Activated T-helper 2 cell treated with anti-CD3 and anti-CD28 coated beads, Interferon-gamma antibody, Interleukin-2, Interleukin-4, amounts not matched to agents 10 μg/mL and 5 μg/mL and 100 μg/mL, durations not matched to agents 14 hours and 24 hours and 36 hours (primary cell): ENCODE results near the gene C1orf50. TPM values are rescaled to one million over a fixed set of nuclear protein-coding genes. Genes with fewer than 3 reads are reported as not detected.

Experiments used
- DNase-seq: peaks from one replicate; pipeline ENCODE4 v3.0.0; 2021; ENCODE audit warnings: low spot score
- H3K27ac Mint-ChIP-seq: one replicate; pipeline ENCODE4 v1.8.0; 2021; ENCODE audit warnings: mixed read lengths
- H3K27me3 Mint-ChIP-seq: one replicate; pipeline ENCODE4 v1.8.0; 2021; ENCODE audit warnings: low read depth, mixed read lengths
- H3K36me3 Mint-ChIP-seq: one replicate; pipeline ENCODE4 v1.8.0; 2021; ENCODE audit warnings: low read depth, mixed read lengths
- H3K4me1 Mint-ChIP-seq: one replicate; pipeline ENCODE4 v1.8.0; 2021; ENCODE audit warnings: low read depth, mixed read lengths
- H3K4me3 Mint-ChIP-seq: one replicate; pipeline ENCODE4 v1.8.0; 2021; ENCODE audit warnings: low read depth, mild to moderate bottlenecking, moderate library complexity, mixed read lengths
- H3K9me3 Mint-ChIP-seq: one replicate; pipeline ENCODE4 v1.8.0; 2021; ENCODE audit warnings: mixed read lengths
- intact Hi-C: fragments of 100-400 bp; cut with micrococcal nuclease; formaldehyde crosslinking; loops from one replicate; pipeline ENCODE4 v1.15.1; 2023
- total RNA-seq: library from RNA; stranded (reverse); gene quantifications from 2 replicates; pipeline ENCODE4 v1.2.3, GENCODE V29; 2022

Gene C1orf50
- total RNA-seq, 1 donor from 2014 or later: 6.9 TPM

DNA sequence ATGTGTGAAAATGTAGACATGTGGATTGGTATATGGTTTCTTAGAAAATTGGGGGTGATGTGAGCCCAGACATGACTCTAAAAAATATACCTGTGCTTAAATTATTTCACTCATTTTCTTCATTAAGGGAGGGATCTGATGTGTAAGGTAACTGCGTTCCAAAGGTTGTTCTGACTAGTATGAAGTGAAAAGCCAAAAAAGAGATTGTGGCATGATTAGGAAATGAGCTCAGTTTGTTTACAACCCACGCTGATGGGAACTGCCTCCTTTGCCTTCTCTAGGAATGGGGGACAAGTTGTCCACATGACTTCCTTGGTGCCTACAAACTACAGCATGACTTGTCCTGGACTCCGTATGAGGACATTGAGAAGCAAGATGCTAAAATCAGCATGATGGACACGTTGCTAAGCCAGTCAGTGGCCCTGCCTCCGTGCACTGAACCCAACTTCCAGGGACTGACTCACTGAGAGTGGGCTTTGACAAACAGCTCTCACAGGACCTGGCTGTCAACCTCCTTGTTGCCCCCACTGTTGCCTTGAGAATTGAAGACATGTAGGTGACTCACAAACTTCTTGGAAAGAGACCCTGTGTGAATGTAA, 8.0 kb downstream of the C1orf50 start:
- DNase-seq: no peak
- Mint-ChIP-seq H3K27me3 (no peaks in the 10 kb centered on the region), H3K4me3 (no peak overlapping the region), H3K9me3 (no peaks in the 10 kb centered on the region), H3K36me3 (peaks cover 76% of the 10 kb centered on the region), H3K27ac (no peak overlapping the region), H3K4me1 (peaks cover 41% of the 10 kb centered on the region)
- intact Hi-C loops: no loop called here

GRCh38 chr1:42776502-42776901, 9.5 kb downstream of the C1orf50 start:
- Mint-ChIP-seq H3K4me1 (peaks cover 47% of the 10 kb centered on the region), H3K27ac (no peak overlapping the region), H3K4me3 (no peak overlapping the region), H3K9me3 (no peaks in the 10 kb centered on the region), H3K27me3 (no peaks in the 10 kb centered on the region), H3K36me3 (peaks cover 76% of the 10 kb centered on the region)
- DNase-seq: no peak
- intact Hi-C loops: no loop called here

DNA sequence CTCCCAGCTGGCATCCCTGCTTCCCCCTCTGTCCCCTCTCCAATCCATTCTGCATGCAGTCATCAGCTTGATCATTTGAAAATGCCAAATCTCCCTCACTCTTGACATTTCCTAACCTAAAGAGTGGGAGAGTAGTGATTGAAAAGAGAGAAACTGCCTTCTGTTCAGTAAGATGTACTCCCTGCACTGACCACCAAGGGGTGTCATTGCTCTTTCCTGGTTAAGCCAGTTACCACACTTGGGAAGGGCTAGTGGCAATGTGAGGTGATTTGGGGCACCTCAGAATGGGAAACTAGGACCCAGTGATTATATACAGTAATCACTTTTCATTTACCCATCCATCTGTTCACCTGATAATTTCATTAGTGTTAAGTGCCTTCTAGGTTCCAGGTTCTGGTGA, 10.8 kb downstream of the C1orf50 start:
- Mint-ChIP-seq H3K4me1 (peaks cover 42% of the 10 kb centered on the region), H3K27ac (no peak overlapping the region), H3K27me3 (no peaks in the 10 kb centered on the region), H3K4me3 (no peak overlapping the region), H3K36me3 (peaks cover 74% of the 10 kb centered on the region), H3K9me3 (no peaks in the 10 kb centered on the region)
- no peak for DNase-seq
- intact Hi-C loops: loop anchor here (2.0 kb wide), 2 partner anchors 69 to 145 kb away; partner anchors contain the start of gene ZNF691

GRCh38 chr1:42779725-42780124, 12.7 kb downstream of the C1orf50 start:
- intact Hi-C loops: loop anchor here (2.0 kb wide), 3 partner anchors 67 to 293 kb away; partner anchors contain the start of gene ZNF691
- no peak overlapping the region for H3K4me3 Mint-ChIP-seq
- H3K4me1 Mint-ChIP-seq: peaks cover 33% of the 10 kb centered on the region
- H3K27ac Mint-ChIP-seq: peak overlapping the region; percentile 17
- no peaks in the 10 kb centered on the region for H3K27me3 Mint-ChIP-seq
- H3K9me3 Mint-ChIP-seq: no peaks in the 10 kb centered on the region
- peaks cover 65% of the 10 kb centered on the region for H3K36me3 Mint-ChIP-seq
- DNase-seq: no peak

GRCh38 chr1:42780176-42780575, 13.1 kb downstream of the C1orf50 start:
- no peaks in the 10 kb centered on the region for H3K9me3 Mint-ChIP-seq
- no peak for DNase-seq
- intact Hi-C loops: loop anchor here (2.0 kb wide), 1 partner anchor 293 kb away; no protein-coding TSS in a partner anchor
- peaks cover 60% of the 10 kb centered on the region for H3K36me3 Mint-ChIP-seq
- peaks cover 29% of the 10 kb centered on the region for H3K4me1 Mint-ChIP-seq
- no peak overlapping the region for H3K4me3 Mint-ChIP-seq
- no peaks in the 10 kb centered on the region for H3K27me3 Mint-ChIP-seq
- no peak overlapping the region for H3K27ac Mint-ChIP-seq

DNA sequence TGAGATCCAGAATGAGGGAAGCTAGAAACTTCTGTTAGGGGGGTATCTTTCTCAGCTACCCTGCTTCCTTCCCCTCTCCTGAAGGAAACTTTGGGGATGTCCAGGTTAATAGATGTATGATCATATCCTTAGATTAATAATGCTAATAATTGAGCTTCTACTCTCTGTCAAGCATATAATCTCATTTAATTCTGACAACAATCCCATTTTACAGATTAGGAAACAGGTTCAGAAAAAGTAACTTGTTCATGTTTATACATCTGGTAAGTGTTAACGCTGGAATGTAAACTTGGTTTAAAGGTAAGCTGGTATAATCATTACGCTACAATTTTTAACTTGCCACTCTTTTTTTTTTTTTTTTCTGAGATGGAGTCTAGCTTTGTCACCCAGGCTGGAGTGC, 16.0 kb downstream of the C1orf50 start:
- Mint-ChIP-seq H3K27ac (no peak overlapping the region), H3K4me1 (peaks cover 36% of the 10 kb centered on the region), H3K4me3 (no peak overlapping the region), H3K36me3 (peaks cover 37% of the 10 kb centered on the region), H3K9me3 (no peaks in the 10 kb centered on the region), H3K27me3 (no peaks in the 10 kb centered on the region)
- intact Hi-C loops: no loop called here
- no peak for DNase-seq

GRCh38 chr1:42784547-42784945, 17.5 kb downstream of the C1orf50 start:
- Mint-ChIP-seq H3K36me3 (peaks cover 28% of the 10 kb centered on the region), H3K9me3 (no peaks in the 10 kb centered on the region), H3K4me3 (no peak overlapping the region), H3K4me1 (peaks cover 25% of the 10 kb centered on the region), H3K27ac (no peak overlapping the region), H3K27me3 (no peaks in the 10 kb centered on the region)
- no peak for DNase-seq
- intact Hi-C loops: no loop called here

DNA sequence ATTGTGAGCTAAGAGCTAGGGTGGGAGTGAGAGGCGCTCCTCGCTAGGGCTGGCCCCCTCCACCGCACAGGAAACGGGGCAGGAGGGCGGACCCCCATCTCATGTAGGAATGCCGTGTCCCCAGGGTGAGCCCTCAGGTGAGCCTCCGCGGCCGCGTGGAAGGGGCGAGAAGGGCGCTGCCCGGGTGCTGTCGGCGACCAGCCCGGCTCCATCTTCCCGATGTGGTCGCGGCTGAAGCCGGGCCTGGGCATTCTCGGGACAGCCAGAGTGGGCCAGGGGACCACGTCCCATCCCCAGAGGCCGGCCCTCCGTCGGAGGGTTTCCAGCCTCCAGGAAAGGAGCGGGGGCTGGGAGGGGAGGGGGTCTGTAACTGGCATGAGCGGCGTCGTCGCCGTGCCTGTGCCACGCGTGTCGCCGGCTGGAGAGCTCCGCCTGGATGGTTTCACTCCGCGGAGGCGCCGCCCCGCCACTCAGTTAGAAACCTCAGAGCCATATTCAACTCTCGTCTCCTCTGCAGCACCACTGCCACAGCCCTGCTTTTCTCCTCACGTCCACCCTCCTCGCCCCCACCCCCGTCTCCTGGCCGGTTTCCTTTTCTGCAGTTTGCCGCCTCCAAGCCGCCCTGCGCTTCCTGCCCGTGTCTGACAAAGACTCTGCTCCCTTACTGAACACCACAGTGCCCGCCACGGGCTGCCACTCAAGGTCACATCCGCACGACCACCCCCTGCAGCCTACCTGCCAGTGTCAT, 18.1 kb downstream of the C1orf50 start, which contains the start of gene TMEM269:
Gene TMEM269, plus strand, starts transcription at position 46 of the 748 bp plus-strand sequence. CDS start 4,903 bp downstream, outside the sequence.
- peak within 1 kb of the TSS; percentile 43 for H3K4me3 Mint-ChIP-seq
- H3K9me3 Mint-ChIP-seq: no peaks in the 10 kb centered on the region
- no peak within 1 kb of the TSS for H3K27ac Mint-ChIP-seq
- peaks cover 21% of the 10 kb centered on the region for H3K4me1 Mint-ChIP-seq
- peak; percentile 43 for DNase-seq
- no peaks in the 10 kb centered on the region for H3K27me3 Mint-ChIP-seq
- intact Hi-C loops: no loop called here
- peaks cover 22% of the 10 kb centered on the region for H3K36me3 Mint-ChIP-seq

DNA sequence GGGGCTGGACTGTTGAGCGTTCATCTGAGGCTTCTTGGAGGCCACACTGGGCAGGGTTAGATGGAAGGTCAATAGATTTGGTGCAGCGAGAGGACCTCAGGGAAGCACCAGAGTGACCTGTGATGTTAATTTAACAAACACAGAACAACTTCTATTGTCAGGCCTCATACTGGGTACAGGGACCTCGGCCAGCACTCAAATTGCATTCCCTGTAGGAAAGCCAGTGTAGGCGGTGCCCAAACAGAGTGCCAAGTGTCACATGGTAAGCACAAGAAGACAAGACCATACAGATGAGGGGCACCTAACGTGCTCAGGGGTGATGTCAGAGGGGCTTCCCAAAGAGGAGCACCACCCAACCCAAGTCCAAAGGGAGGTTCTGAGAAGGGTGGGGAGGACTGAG, 19.0 kb downstream of the C1orf50 start:
- Mint-ChIP-seq H3K27ac (no peak overlapping the region), H3K36me3 (peaks cover 14% of the 10 kb centered on the region), H3K27me3 (no peaks in the 10 kb centered on the region), H3K4me1 (peaks cover 12% of the 10 kb centered on the region), H3K4me3 (no peak overlapping the region), H3K9me3 (no peaks in the 10 kb centered on the region)
- DNase-seq: no peak
- intact Hi-C loops: no loop called here

DNA sequence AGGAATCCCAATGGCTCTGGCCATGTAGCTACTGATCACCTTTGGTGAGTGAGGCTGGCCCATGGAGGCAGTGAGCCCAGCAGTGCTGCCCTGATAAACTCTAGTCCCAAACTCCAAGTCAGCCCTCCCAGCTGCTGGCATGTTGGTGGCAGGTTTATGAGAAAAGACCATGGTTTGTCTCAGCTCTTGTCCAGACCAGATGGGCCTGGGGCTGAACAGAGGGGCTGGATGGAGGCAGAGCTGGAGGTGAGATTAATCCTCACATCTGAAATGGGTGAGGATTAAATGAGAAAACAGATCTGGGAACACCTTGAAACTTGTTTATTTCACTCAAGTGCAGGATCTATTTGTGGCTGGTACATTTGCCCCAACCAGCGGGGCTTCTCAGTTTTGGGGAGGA, 21.0 kb downstream of the C1orf50 start:
- H3K4me3 Mint-ChIP-seq: no peak overlapping the region
- H3K36me3 Mint-ChIP-seq: peaks cover 9% of the 10 kb centered on the region
- no peak overlapping the region for H3K27ac Mint-ChIP-seq
- intact Hi-C loops: no loop called here
- H3K9me3 Mint-ChIP-seq: no peaks in the 10 kb centered on the region
- peaks cover 11% of the 10 kb centered on the region for H3K4me1 Mint-ChIP-seq
- H3K27me3 Mint-ChIP-seq: peaks cover 2% of the 10 kb centered on the region
- no peak for DNase-seq

DNA sequence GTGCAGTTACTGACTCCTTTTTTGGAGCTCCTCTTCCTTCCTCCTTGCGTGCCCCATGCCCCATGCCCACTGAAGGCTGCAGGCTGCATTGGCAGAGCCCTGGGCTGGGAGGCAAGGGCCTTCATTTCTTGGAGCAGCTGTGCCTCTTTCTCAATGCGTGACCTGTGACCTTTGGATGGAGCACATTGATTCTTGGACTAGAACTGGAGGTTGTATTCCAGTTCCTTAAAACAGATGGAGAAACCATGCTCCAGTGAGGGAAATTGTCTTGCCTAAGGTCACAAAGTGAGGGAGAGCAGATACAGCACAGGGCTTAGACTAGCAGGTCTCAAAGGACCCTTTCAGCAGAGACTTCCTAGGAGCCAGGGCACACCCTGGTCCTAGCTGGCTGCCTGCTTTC, 26.8 kb downstream of the C1orf50 start:
- Mint-ChIP-seq H3K36me3 (no peaks in the 10 kb centered on the region), H3K9me3 (no peaks in the 10 kb centered on the region), H3K4me1 (no peaks in the 10 kb centered on the region), H3K27me3 (peaks cover 7% of the 10 kb centered on the region), H3K4me3 (no peak overlapping the region), H3K27ac (no peak overlapping the region)
- intact Hi-C loops: no loop called here
- DNase-seq: no peak

DNA sequence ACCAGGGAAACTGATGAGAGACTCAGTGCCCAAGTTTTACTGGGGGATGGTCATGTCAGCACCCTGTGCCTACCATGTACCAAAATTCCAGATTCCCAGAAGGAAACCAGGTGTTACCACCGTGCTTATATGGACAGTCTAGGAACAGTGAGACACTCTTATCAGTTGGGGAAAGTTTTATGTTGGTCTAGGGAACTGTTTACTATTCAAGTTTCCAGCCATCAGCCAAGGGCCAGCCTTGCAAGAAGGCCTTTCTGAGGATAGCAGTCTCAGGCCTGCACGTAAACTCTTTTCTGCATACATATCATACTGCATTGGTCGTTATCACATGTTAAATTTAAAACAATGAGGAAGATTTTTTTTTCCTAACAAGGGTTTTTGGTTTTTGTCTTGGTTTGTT, 30.4 kb downstream of the C1orf50 start:
- Mint-ChIP-seq H3K4me1 (no peaks in the 10 kb centered on the region), H3K27me3 (peaks cover 8% of the 10 kb centered on the region), H3K36me3 (no peaks in the 10 kb centered on the region), H3K27ac (no peak overlapping the region), H3K9me3 (no peaks in the 10 kb centered on the region), H3K4me3 (no peak overlapping the region)
- intact Hi-C loops: no loop called here
- DNase-seq: no peak

DNA sequence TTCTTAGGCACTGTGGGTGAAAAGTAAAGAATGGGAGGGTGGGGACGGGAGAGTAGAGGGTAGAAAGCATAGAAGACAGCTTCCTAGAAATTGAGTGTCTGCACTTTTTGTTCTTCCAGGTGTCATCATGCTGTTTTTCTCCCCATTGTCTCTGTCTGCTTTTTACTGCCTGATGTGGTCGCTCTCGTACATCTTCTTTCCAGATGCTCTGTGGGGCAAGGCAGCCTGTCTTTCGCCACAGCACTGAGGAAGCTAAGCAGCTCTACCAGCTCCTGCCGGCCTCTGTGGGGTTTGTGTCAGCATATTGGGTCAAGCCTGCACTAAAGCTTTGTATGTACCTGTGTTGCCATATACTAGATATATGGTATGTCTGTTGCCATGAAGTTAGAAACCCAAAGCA, 30.9 kb downstream of the C1orf50 start:
- Mint-ChIP-seq H3K4me1 (no peaks in the 10 kb centered on the region), H3K36me3 (no peaks in the 10 kb centered on the region), H3K27me3 (peaks cover 8% of the 10 kb centered on the region), H3K9me3 (no peaks in the 10 kb centered on the region), H3K4me3 (no peak overlapping the region), H3K27ac (no peak overlapping the region)
- no peak for DNase-seq
- intact Hi-C loops: no loop called here
